Astrocyte of the cerebellum (primary cell): ENCODE measurements around the gene COL2A1.
"Not testable (repeated sequence)": the region's sequence is repeated elsewhere in the genome, so short reads cannot be mapped to it uniquely, and the experiment has no call there.

ENCODE experiments used
- DNase-seq: peaks from one replicate; pipeline ENCODE4 v3.0.0-alpha.2; 2011; ENCODE audit warnings: low read depth
- H3K4me3 ChIP-seq: 2 replicates; pipeline ENCODE4 v1.5.1; 2011; ENCODE audit warnings: mild to moderate bottlenecking, low read depth, low read length, moderate library complexity
- CTCF ChIP-seq: IDR thresholded peaks from 2 replicates; pipeline ENCODE4 v1.5.1; 2012; ENCODE audit warnings: low read length, low read depth, moderate library complexity, mild to moderate bottlenecking; ENCODE audit errors: missing control alignments
- in situ Hi-C: cut with HindIII; loops from 2 replicates; pipeline ENCODE4 v1.10.0; 2017; ENCODE audit warnings: low sequenced_read_pairs

Gene COL2A1

DNA sequence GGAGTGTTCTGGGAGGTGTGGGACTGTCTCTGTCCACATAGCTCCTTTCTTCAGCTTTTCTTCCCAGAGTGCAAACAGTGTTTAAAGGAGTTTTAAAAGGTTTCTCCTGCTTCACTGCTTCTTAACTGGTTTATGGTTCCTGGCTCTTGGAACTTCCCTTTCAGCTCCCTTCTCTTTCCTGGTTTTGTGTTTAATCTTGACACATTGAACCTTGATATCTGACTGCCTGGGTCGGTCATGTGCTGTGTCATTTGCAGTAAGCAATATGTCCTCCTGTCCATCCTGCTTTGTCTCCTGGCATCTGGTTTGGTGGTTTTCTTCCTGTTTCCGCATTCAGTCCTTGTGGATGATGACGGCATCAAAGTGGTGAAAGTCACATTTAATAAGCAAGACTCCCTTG is 38.7 kb downstream of the COL2A1 start:
- H3K4me3 ChIP-seq, result no peak overlapping the region
- in situ Hi-C loops, result loop anchor here (10.0 kb wide), 1 partner anchor 51 kb away; no protein-coding TSS in a partner anchor
- no peak for DNase-seq
- TF ChIP-seq CTCF, result no peak

GRCh38 chr12:47964106-47964728 is 40.1 kb downstream of the COL2A1 start:
- no peak for DNase-seq
- H3K4me3 ChIP-seq, result peak overlapping the region; percentile 96
- in situ Hi-C loops, result loop anchor here (10.0 kb wide), 1 partner anchor 49 kb away; no protein-coding TSS in a partner anchor
- no peak for TF ChIP-seq CTCF

GRCh38 chr12:47963340-47964040 is 40.8 kb downstream of the COL2A1 start, which contains the start of gene TMEM106C:
Gene TMEM106C, plus strand, starts transcription at chr12:47963596. Its CDS starts 641 bp downstream, at chr12:47964237.
- peak; percentile 70 for DNase-seq
- in situ Hi-C loops, result loop anchor here (10.0 kb wide), 1 partner anchor 49 kb away; no protein-coding TSS in a partner anchor
- H3K4me3 ChIP-seq, result peak within 1 kb of the TSS; percentile 96
- peak; percentile 99 for TF ChIP-seq CTCF

GRCh38 chr12:47962198-47962597 is 42.1 kb downstream of the COL2A1 start:
- in situ Hi-C loops, result loop anchor here (10.0 kb wide), 1 partner anchor 47 kb away; no protein-coding TSS in a partner anchor
- no peak for DNase-seq
- no peak overlapping the region for H3K4me3 ChIP-seq
- TF ChIP-seq CTCF, result no peak

GRCh38 chr12:47957671-47958070 is 46.6 kb downstream of the COL2A1 start:
- H3K4me3 ChIP-seq, in situ Hi-C loops, DNase-seq: not testable (repeated sequence)

- TF ChIP-seq CTCF, result no peak
- H3K4me3 ChIP-seq, result no peak overlapping the region
- DNase-seq, result no peak
- in situ Hi-C loops, result no loop called here
These were observed 49.2 kb downstream of the COL2A1 start for GRCh38 chr12:47955059-47955458.
